HL-60 (cell line): Measurements from ENCODE around the gene TMTC2.

Experiments used
- POLR2AphosphoS5 ChIP-seq: IDR thresholded peaks from 2 replicates; pipeline ENCODE4 v1.6.1; 2012; ENCODE audit warnings: low read depth
- TF ChIP-seq, protein P1 (sequence below): IDR thresholded peaks from one replicate; pipeline ENCODE4 v1.5.1; 2011; ENCODE audit warnings: low read length, control low read depth, inconsistent platforms; ENCODE audit not compliant: insufficient read depth
- TF ChIP-seq, protein P2 (sequence below): IDR thresholded peaks from 2 replicates; pipeline ENCODE4 v1.6.1; 2012; ENCODE audit warnings: low read depth; ENCODE audit not compliant: insufficient replicate concordance

DNA sequence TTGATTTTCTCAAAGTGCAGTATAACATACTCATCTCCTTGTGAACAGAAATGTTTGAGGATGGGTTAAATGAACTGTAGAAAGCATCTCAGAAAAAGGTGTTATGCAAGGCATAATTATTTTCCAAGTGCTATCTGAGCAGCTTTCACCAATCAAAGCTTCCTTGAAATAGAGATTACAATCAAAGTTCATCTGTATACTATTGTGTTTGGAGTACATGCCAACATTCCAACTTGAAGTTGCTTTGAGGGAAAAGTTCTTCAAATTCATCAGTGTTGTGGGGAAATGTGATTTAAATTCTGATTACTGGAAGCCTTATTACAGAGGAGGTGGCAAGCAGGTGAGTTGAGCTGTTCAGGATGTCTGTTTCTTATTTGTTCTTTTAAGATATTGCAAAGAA is 68.2 kb downstream of the TMTC2 start:
- TF ChIP-seq, protein P1, sequence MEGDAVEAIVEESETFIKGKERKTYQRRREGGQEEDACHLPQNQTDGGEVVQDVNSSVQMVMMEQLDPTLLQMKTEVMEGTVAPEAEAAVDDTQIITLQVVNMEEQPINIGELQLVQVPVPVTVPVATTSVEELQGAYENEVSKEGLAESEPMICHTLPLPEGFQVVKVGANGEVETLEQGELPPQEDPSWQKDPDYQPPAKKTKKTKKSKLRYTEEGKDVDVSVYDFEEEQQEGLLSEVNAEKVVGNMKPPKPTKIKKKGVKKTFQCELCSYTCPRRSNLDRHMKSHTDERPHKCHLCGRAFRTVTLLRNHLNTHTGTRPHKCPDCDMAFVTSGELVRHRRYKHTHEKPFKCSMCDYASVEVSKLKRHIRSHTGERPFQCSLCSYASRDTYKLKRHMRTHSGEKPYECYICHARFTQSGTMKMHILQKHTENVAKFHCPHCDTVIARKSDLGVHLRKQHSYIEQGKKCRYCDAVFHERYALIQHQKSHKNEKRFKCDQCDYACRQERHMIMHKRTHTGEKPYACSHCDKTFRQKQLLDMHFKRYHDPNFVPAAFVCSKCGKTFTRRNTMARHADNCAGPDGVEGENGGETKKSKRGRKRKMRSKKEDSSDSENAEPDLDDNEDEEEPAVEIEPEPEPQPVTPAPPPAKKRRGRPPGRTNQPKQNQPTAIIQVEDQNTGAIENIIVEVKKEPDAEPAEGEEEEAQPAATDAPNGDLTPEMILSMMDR = no peak
- TF ChIP-seq POLR2AphosphoS5 = no peak
- TF ChIP-seq, protein P2, sequence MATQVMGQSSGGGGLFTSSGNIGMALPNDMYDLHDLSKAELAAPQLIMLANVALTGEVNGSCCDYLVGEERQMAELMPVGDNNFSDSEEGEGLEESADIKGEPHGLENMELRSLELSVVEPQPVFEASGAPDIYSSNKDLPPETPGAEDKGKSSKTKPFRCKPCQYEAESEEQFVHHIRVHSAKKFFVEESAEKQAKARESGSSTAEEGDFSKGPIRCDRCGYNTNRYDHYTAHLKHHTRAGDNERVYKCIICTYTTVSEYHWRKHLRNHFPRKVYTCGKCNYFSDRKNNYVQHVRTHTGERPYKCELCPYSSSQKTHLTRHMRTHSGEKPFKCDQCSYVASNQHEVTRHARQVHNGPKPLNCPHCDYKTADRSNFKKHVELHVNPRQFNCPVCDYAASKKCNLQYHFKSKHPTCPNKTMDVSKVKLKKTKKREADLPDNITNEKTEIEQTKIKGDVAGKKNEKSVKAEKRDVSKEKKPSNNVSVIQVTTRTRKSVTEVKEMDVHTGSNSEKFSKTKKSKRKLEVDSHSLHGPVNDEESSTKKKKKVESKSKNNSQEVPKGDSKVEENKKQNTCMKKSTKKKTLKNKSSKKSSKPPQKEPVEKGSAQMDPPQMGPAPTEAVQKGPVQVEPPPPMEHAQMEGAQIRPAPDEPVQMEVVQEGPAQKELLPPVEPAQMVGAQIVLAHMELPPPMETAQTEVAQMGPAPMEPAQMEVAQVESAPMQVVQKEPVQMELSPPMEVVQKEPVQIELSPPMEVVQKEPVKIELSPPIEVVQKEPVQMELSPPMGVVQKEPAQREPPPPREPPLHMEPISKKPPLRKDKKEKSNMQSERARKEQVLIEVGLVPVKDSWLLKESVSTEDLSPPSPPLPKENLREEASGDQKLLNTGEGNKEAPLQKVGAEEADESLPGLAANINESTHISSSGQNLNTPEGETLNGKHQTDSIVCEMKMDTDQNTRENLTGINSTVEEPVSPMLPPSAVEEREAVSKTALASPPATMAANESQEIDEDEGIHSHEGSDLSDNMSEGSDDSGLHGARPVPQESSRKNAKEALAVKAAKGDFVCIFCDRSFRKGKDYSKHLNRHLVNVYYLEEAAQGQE = no peak
